ENCODE measurements around the gene SYT12. TPM values are rescaled to one million over a fixed set of nuclear protein-coding genes. Genes with fewer than 3 reads are reported as not detected.

The SYT12 gene
- total RNA-seq, 1 donor from 2014 or later, result 0.08 TPM

DNA sequence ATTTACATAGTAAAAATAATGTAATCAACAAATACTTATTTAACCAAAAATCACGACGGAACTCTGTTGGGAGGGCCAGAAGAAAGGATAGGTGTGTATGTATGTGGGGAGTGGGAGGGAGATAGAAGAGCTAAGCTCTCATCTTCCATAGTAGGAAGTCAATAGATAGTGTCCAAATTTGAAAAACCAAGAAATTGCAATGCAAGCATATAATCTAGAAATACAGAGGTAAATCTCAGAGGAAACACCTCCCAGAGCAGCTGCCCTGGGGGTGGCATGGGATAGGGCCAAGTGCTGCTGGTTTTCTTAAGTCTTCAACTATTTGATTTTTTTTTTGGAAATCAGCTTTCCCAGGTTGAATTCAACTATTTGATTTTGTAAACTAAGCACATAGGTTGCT lies 30.9 kb upstream of the SYT12 start:
- no peak for DNase-seq (ENCODE audit: low read depth)
- Histone ChIP-seq H3K4me3 (ENCODE audit: low read depth, low read length) (no peak overlapping the region), H3K27me3 (ENCODE audit: control insufficient read depth, insufficient read depth, low read length) (no peaks in the 10 kb centered on the region), H3K36me3 (ENCODE audit: control insufficient read depth, insufficient read depth, low read length) (no peaks in the 10 kb centered on the region)
- TF ChIP-seq, protein P1, sequence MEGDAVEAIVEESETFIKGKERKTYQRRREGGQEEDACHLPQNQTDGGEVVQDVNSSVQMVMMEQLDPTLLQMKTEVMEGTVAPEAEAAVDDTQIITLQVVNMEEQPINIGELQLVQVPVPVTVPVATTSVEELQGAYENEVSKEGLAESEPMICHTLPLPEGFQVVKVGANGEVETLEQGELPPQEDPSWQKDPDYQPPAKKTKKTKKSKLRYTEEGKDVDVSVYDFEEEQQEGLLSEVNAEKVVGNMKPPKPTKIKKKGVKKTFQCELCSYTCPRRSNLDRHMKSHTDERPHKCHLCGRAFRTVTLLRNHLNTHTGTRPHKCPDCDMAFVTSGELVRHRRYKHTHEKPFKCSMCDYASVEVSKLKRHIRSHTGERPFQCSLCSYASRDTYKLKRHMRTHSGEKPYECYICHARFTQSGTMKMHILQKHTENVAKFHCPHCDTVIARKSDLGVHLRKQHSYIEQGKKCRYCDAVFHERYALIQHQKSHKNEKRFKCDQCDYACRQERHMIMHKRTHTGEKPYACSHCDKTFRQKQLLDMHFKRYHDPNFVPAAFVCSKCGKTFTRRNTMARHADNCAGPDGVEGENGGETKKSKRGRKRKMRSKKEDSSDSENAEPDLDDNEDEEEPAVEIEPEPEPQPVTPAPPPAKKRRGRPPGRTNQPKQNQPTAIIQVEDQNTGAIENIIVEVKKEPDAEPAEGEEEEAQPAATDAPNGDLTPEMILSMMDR (IDR thresholded peaks at IDR 0.05; ENCODE audit: insufficient read depth, low read length, poor library complexity, severe bottlenecking), result no peak

DNA sequence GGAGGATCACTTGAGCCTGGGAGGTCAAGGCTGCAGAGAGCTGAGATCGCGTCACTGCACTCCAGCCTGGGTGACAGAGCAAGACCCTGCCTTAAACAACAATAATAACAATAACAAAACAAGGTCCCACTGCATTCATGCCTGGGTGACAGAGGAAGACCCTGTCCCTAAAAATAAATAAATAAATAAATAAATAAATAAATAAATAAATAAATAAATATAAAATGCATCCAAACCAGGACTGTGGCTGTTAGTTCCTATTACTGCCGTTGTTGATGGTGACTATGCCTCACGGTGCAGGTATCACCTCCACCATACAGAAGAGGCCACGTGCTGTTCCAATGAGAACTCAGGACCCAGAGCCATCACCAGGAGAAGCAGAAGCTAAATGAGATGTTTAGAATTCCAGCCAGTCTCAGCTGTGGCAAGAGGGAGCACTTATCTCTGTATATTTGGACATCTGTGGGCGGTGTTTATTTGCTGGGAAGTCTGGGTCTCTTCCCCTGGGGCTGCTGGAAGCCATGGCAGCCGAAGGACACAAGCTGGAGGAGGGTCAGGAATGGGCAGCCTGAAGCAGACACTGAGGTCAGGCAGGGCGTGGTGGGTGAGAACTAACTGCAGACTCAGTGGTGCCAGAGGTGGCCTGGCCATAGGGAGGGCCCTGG lies 26.2 kb upstream of the SYT12 start:
- TF ChIP-seq, protein P1 (IDR thresholded peaks at IDR 0.05; ENCODE audit: insufficient read depth, low read length, poor library complexity, severe bottlenecking), result no peak
- Histone ChIP-seq H3K36me3 (ENCODE audit: control insufficient read depth, insufficient read depth, low read length) (no peaks in the 10 kb centered on the region), H3K4me3 (ENCODE audit: low read depth, low read length) (no peak overlapping the region), H3K27me3 (ENCODE audit: control insufficient read depth, insufficient read depth, low read length) (no peaks in the 10 kb centered on the region)
- no peak for DNase-seq (ENCODE audit: low read depth)

- Histone ChIP-seq H3K27me3 (ENCODE audit: control insufficient read depth, insufficient read depth, low read length) (no peaks in the 10 kb centered on the region), H3K4me3 (ENCODE audit: low read depth, low read length) (no peak overlapping the region), H3K36me3 (ENCODE audit: control insufficient read depth, insufficient read depth, low read length) (no peaks in the 10 kb centered on the region)
- no peak for DNase-seq (ENCODE audit: low read depth)
- TF ChIP-seq, protein P1 (IDR thresholded peaks at IDR 0.05; ENCODE audit: insufficient read depth, low read length, poor library complexity, severe bottlenecking), result no peak
Measured at GRCh38 chr11:66999555-66999954, 23.4 kb upstream of the SYT12 start.

GRCh38 chr11:67001332-67001731 lies 21.6 kb upstream of the SYT12 start:
- DNase-seq (ENCODE audit: low read depth), result no peak
- Histone ChIP-seq H3K27me3 (ENCODE audit: control insufficient read depth, insufficient read depth, low read length) (no peaks in the 10 kb centered on the region), H3K36me3 (ENCODE audit: control insufficient read depth, insufficient read depth, low read length) (no peaks in the 10 kb centered on the region), H3K4me3 (ENCODE audit: low read depth, low read length) (no peak overlapping the region)
- TF ChIP-seq, protein P1 (IDR thresholded peaks at IDR 0.05; ENCODE audit: insufficient read depth, low read length, poor library complexity, severe bottlenecking), result no peak

GRCh38 chr11:67002297-67002913 lies 20.5 kb upstream of the SYT12 start:
- H3K27me3 ChIP-seq (ENCODE audit: control insufficient read depth, insufficient read depth, low read length), result no peaks in the 10 kb centered on the region
- no peak for DNase-seq (ENCODE audit: low read depth)
- H3K4me3 ChIP-seq (ENCODE audit: low read depth, low read length), result no peak overlapping the region
- H3K36me3 ChIP-seq (ENCODE audit: control insufficient read depth, insufficient read depth, low read length), result no peaks in the 10 kb centered on the region
- TF ChIP-seq, protein P1 (IDR thresholded peaks at IDR 0.05; ENCODE audit: insufficient read depth, low read length, poor library complexity, severe bottlenecking), result no peak

Data from kidney epithelial cell (primary cell).